Vagina (tissue), 2 donors: Measurements from ENCODE around the gene C11orf97. TPM values are rescaled to one million over a fixed set of nuclear protein-coding genes. Genes with fewer than 3 reads are reported as not detected.

Source experiments
- DNase-seq, 2 donors: peaks; one replicate each; pipeline ENCODE4 v3.0.0-alpha.2; 2017; ENCODE audit errors: extremely low spot score in 2 of 2
- H3K27ac ChIP-seq: fragments of 200-600 bp; sonication (generic); one replicate; pipeline ENCODE4 v1.5.1; 2019
- H3K27me3 ChIP-seq: fragments of 200-600 bp; sonication (generic); one replicate; pipeline ENCODE4 v1.5.1; 2019
- H3K36me3 ChIP-seq, 2 donors: fragments of 200-600 bp; sonication (generic); one replicate each; pipeline ENCODE4 v1.5.1; 2017 to 2019
- H3K4me1 ChIP-seq: fragments of 200-600 bp; sonication (generic); one replicate; pipeline ENCODE4 v1.5.1; 2019
- H3K4me3 ChIP-seq, 2 donors: fragments of 200-600 bp; sonication (generic); 1 replicate in 1 of 2; 2 replicates in 1 of 2; pipeline ENCODE4 v1.5.1; 2016 to 2019
- H3K9me3 ChIP-seq: fragments of 200-600 bp; sonication (generic); one replicate; pipeline ENCODE4 v1.5.1; 2019
- CTCF ChIP-seq, 3 experiments: fragments of 450-650 bp in 2 of 3; fragments of 200-600 bp in 1 of 3; sonication (generic) in 1 of 3; IDR thresholded peaks; one replicate each; pipeline ENCODE4 v1.5.1; 2017 to 2019; ENCODE audit warnings: antibody characterized with exemption in 3 of 3, mild to moderate bottlenecking in 2 of 3, moderate library complexity in 2 of 3
- POLR2A ChIP-seq, 2 donors: fragments of 450-650 bp; IDR thresholded peaks; one replicate each; pipeline ENCODE4 v1.6.1; 2017; ENCODE audit warnings: antibody characterized with exemption in 2 of 2, mild to moderate bottlenecking in 2 of 2, moderate library complexity in 2 of 2
- POLR2AphosphoS5 ChIP-seq, 2 donors: sonication (generic); formaldehyde crosslinking; IDR thresholded peaks; one replicate each; pipeline ENCODE4 v1.9.0; 2017; ENCODE audit warnings: antibody characterized with exemption in 2 of 2, mild to moderate bottlenecking in 2 of 2, low read depth in 1 of 2; ENCODE audit not compliant: insufficient read depth in 1 of 2
- intact Hi-C: fragments of 100-400 bp; cut with DNase I; formaldehyde crosslinking; loops from one replicate; pipeline ENCODE4 v1.15.1; 2023
- total RNA-seq: library from RNA; depleted of rRNA; stranded (reverse); fragments of >200 nt; gene quantifications from one replicate; pipeline ENCODE4 v1.2.3, GENCODE V29; 2016

Gene C11orf97
- total RNA-seq, 1 donor from 2014 or later, result not detected

- Histone ChIP-seq H3K36me3 (no peaks in the 10 kb centered on the region), H3K27ac (no peak overlapping the region), H3K9me3 (no peaks in the 10 kb centered on the region), H3K27me3 (no peaks in the 10 kb centered on the region), H3K4me1 (no peaks in the 10 kb centered on the region), H3K4me3 (no peak overlapping the region)
- intact Hi-C loops, result no loop called here
- DNase-seq, result no peak
- TF ChIP-seq POLR2AphosphoS5 (IDR thresholded peaks at IDR 0.05; ENCODE audit: insufficient read depth in 1 of 2, low read depth in 1 of 2) (no peak), CTCF (IDR thresholded peaks at IDR 0.05) (no peak), POLR2A (IDR thresholded peaks at IDR 0.05) (no peak)
These were observed 9.4 kb downstream of the C11orf97 start for GRCh38 chr11:94521684-94522083.

GRCh38 chr11:94524341-94524740 lies 12.1 kb downstream of the C11orf97 start:
- DNase-seq, result no peak
- intact Hi-C loops, result no loop called here
- Histone ChIP-seq H3K4me1 (no peaks in the 10 kb centered on the region), H3K36me3 (no peaks in the 10 kb centered on the region), H3K27ac (no peak overlapping the region), H3K9me3 (no peaks in the 10 kb centered on the region), H3K4me3 (no peak overlapping the region), H3K27me3 (no peaks in the 10 kb centered on the region)
- no peak for TF ChIP-seq POLR2A (IDR thresholded peaks at IDR 0.05)
- TF ChIP-seq POLR2AphosphoS5 (IDR thresholded peaks at IDR 0.05; ENCODE audit: insufficient read depth in 1 of 2, low read depth in 1 of 2), result no peak
- no peak for TF ChIP-seq CTCF (IDR thresholded peaks at IDR 0.05)

GRCh38 chr11:94525546-94526324 lies 13.5 kb downstream of the C11orf97 start:
- Histone ChIP-seq H3K4me1 (no peaks in the 10 kb centered on the region), H3K36me3 (no peaks in the 10 kb centered on the region), H3K27ac (no peak overlapping the region), H3K9me3 (no peaks in the 10 kb centered on the region), H3K27me3 (no peaks in the 10 kb centered on the region), H3K4me3 (no peak overlapping the region)
- no peak for DNase-seq
- TF ChIP-seq CTCF (IDR thresholded peaks at IDR 0.05) (no peak), POLR2A (IDR thresholded peaks at IDR 0.05) (no peak), POLR2AphosphoS5 (IDR thresholded peaks at IDR 0.05; ENCODE audit: insufficient read depth in 1 of 2, low read depth in 1 of 2) (no peak)
- intact Hi-C loops, result no loop called here

GRCh38 chr11:94526645-94527438 lies 14.6 kb downstream of the C11orf97 start:
- intact Hi-C loops, result no loop called here
- TF ChIP-seq POLR2AphosphoS5 (IDR thresholded peaks at IDR 0.05; ENCODE audit: insufficient read depth in 1 of 2, low read depth in 1 of 2) (no peak), CTCF (IDR thresholded peaks at IDR 0.05) (no peak), POLR2A (IDR thresholded peaks at IDR 0.05) (no peak)
- H3K36me3 ChIP-seq, result no peaks in the 10 kb centered on the region

GRCh38 chr11:94528551-94528950 lies 16.3 kb downstream of the C11orf97 start:
- Histone ChIP-seq H3K36me3 (no peaks in the 10 kb centered on the region), H3K27me3 (no peaks in the 10 kb centered on the region), H3K9me3 (no peaks in the 10 kb centered on the region), H3K27ac (no peak overlapping the region), H3K4me3 (no peak overlapping the region), H3K4me1 (no peaks in the 10 kb centered on the region)
- TF ChIP-seq CTCF (IDR thresholded peaks at IDR 0.05) (no peak), POLR2A (IDR thresholded peaks at IDR 0.05) (no peak), POLR2AphosphoS5 (IDR thresholded peaks at IDR 0.05; ENCODE audit: insufficient read depth in 1 of 2, low read depth in 1 of 2) (no peak)
- intact Hi-C loops, result no loop called here
- no peak for DNase-seq

More at GRCh38 chr11:94526645-94527438, 14.6 kb downstream of the C11orf97 start:
- no peaks in the 10 kb centered on the region for H3K4me1 ChIP-seq
- no peaks in the 10 kb centered on the region for H3K27me3 ChIP-seq
- no peak overlapping the region for H3K4me3 ChIP-seq
- no peaks in the 10 kb centered on the region for H3K9me3 ChIP-seq
- DNase-seq, result no peak
- H3K27ac ChIP-seq, result no peak overlapping the region
